ENCODE measurements around the gene KREMEN2. TPM values are rescaled to one million over a fixed set of nuclear protein-coding genes. Genes with fewer than 3 reads are reported as not detected.
A peak's percentile ranks its signal among the peaks of the same experiment; 100 is the strongest.

Gene KREMEN2
- total RNA-seq, 1 donor from 2014 or later: 8.0 TPM

GRCh38 chr16:3001316-3001715 lies 37.2 kb downstream of the KREMEN2 start:
- FAIRE-seq (no peak), DNase-seq (ENCODE audit: low read depth) (no peak)
- no peak for TF ChIP-seq EZH2 (IDR thresholded peaks at IDR 0.05; ENCODE audit: insufficient read depth, low read length)
- TF ChIP-seq CTCF (IDR thresholded peaks at IDR 0.05; ENCODE audit: insufficient read depth, low read depth, low read length): no peak
- Histone ChIP-seq H3K9me3 (ENCODE audit: insufficient read depth, low read depth, low read length) (no peaks in the 10 kb centered on the region), H3K9ac (ENCODE audit: low read length) (no peak overlapping the region), H3K27ac (ENCODE audit: low read depth, low read length) (no peak overlapping the region), H3K27me3 (ENCODE audit: insufficient read depth, low read length) (peaks cover 14% of the 10 kb centered on the region), H3K4me3 (ENCODE audit: insufficient read depth, low read depth, low read length) (no peak overlapping the region), H3K4me1 (ENCODE audit: insufficient read depth, low read length) (no peaks in the 10 kb centered on the region), H2AFZ (ENCODE audit: low read depth, low read length) (no peak overlapping the region), H3K79me2 (ENCODE audit: insufficient read depth, low read length) (no peaks in the 10 kb centered on the region), H4K20me1 (ENCODE audit: insufficient read depth, low read length) (no peaks in the 10 kb centered on the region), H3K4me2 (ENCODE audit: low read length) (no peak overlapping the region), H3K36me3 (ENCODE audit: insufficient read depth, low read length) (no peaks in the 10 kb centered on the region)
- Mint-ChIP-seq H3K4me1 (ENCODE audit: low read depth, unreplicated experiment) (no peaks in the 10 kb centered on the region), H3K36me3 (ENCODE audit: low read depth, unreplicated experiment) (no peaks in the 10 kb centered on the region), H3K9me3 (ENCODE audit: unreplicated experiment) (no peaks in the 10 kb centered on the region), H3K27ac (ENCODE audit: unreplicated experiment) (peak overlapping the region; percentile 53), H3K27me3 (ENCODE audit: low read depth, unreplicated experiment) (peaks cover 10% of the 10 kb centered on the region), H3K4me3 (ENCODE audit: unreplicated experiment) (no peak overlapping the region)

- peak; percentile 93 for DNase-seq (ENCODE audit: low read depth)
- H3K4me3 Mint-ChIP-seq (ENCODE audit: unreplicated experiment): no peak overlapping the region
- peaks cover 6% of the 10 kb centered on the region for H3K4me1 ChIP-seq (ENCODE audit: insufficient read depth, low read length)
- peaks cover 13% of the 10 kb centered on the region for H3K4me1 Mint-ChIP-seq (ENCODE audit: low read depth, unreplicated experiment)
- H3K9me3 Mint-ChIP-seq (ENCODE audit: unreplicated experiment): no peaks in the 10 kb centered on the region
- no peaks in the 10 kb centered on the region for H4K20me1 ChIP-seq (ENCODE audit: insufficient read depth, low read length)
- no peak overlapping the region for H3K27ac Mint-ChIP-seq (ENCODE audit: unreplicated experiment)
- peaks cover 12% of the 10 kb centered on the region for H3K27me3 Mint-ChIP-seq (ENCODE audit: low read depth, unreplicated experiment)
- H2AFZ ChIP-seq (ENCODE audit: low read depth, low read length): no peak overlapping the region
- peaks cover 31% of the 10 kb centered on the region for H3K27me3 ChIP-seq (ENCODE audit: insufficient read depth, low read length)
- no peak for FAIRE-seq
- TF ChIP-seq CTCF (IDR thresholded peaks at IDR 0.05; ENCODE audit: insufficient read depth, low read depth, low read length): no peak
- TF ChIP-seq EZH2 (IDR thresholded peaks at IDR 0.05; ENCODE audit: insufficient read depth, low read length): no peak
- H3K4me2 ChIP-seq (ENCODE audit: low read length): peak overlapping the region; percentile 58
- no peaks in the 10 kb centered on the region for H3K36me3 Mint-ChIP-seq (ENCODE audit: low read depth, unreplicated experiment)
- H3K4me3 ChIP-seq (ENCODE audit: insufficient read depth, low read depth, low read length): no peak overlapping the region
- H3K9ac ChIP-seq (ENCODE audit: low read length): no peak overlapping the region
- H3K27ac ChIP-seq (ENCODE audit: low read depth, low read length): no peak overlapping the region
- H3K9me3 ChIP-seq (ENCODE audit: insufficient read depth, low read depth, low read length): no peaks in the 10 kb centered on the region
- H3K79me2 ChIP-seq (ENCODE audit: insufficient read depth, low read length): no peaks in the 10 kb centered on the region
- no peaks in the 10 kb centered on the region for H3K36me3 ChIP-seq (ENCODE audit: insufficient read depth, low read length)
These were observed 39.7 kb downstream of the KREMEN2 start for GRCh38 chr16:3003582-3004270.

GRCh38 chr16:3004319-3004718 lies 40.2 kb downstream of the KREMEN2 start:
- H3K4me3 ChIP-seq (ENCODE audit: insufficient read depth, low read depth, low read length): no peak overlapping the region
- H3K4me1 ChIP-seq (ENCODE audit: insufficient read depth, low read length): peaks cover 6% of the 10 kb centered on the region
- no peak overlapping the region for H2AFZ ChIP-seq (ENCODE audit: low read depth, low read length)
- Mint-ChIP-seq H3K4me1 (ENCODE audit: low read depth, unreplicated experiment) (peaks cover 14% of the 10 kb centered on the region), H3K27me3 (ENCODE audit: low read depth, unreplicated experiment) (peaks cover 8% of the 10 kb centered on the region), H3K27ac (ENCODE audit: unreplicated experiment) (no peak overlapping the region), H3K4me3 (ENCODE audit: unreplicated experiment) (no peak overlapping the region), H3K9me3 (ENCODE audit: unreplicated experiment) (no peaks in the 10 kb centered on the region), H3K36me3 (ENCODE audit: low read depth, unreplicated experiment) (no peaks in the 10 kb centered on the region)
- H3K27me3 ChIP-seq (ENCODE audit: insufficient read depth, low read length): peaks cover 33% of the 10 kb centered on the region
- H3K9me3 ChIP-seq (ENCODE audit: insufficient read depth, low read depth, low read length): no peaks in the 10 kb centered on the region
- no peaks in the 10 kb centered on the region for H3K79me2 ChIP-seq (ENCODE audit: insufficient read depth, low read length)
- TF ChIP-seq EZH2 (IDR thresholded peaks at IDR 0.05; ENCODE audit: insufficient read depth, low read length) (no peak), CTCF (IDR thresholded peaks at IDR 0.05; ENCODE audit: insufficient read depth, low read depth, low read length) (no peak)
- DNase-seq (ENCODE audit: low read depth): no peak
- H3K27ac ChIP-seq (ENCODE audit: low read depth, low read length): no peak overlapping the region
- H3K4me2 ChIP-seq (ENCODE audit: low read length): peak overlapping the region; percentile 58
- no peak overlapping the region for H3K9ac ChIP-seq (ENCODE audit: low read length)
- H3K36me3 ChIP-seq (ENCODE audit: insufficient read depth, low read length): no peaks in the 10 kb centered on the region
- FAIRE-seq: no peak
- no peaks in the 10 kb centered on the region for H4K20me1 ChIP-seq (ENCODE audit: insufficient read depth, low read length)
